D721Med (cell line): ENCODE measurements around the gene PIGN.
A peak's percentile ranks its signal among the peaks of the same experiment; 100 is the strongest.

Source experiments
- DNase-seq: peaks from one replicate; pipeline ENCODE4 v3.0.0; 2011; ENCODE audit warnings: low spot score; ENCODE audit not compliant: insufficient read length
- FAIRE-seq: peaks from 2 replicates; lab custom pipeline; 2011; peaks lifted over from hg19 to GRCh38; lab: Jason Lieb, UNC
- TF ChIP-seq, protein P1 (sequence below): IDR thresholded peaks from 2 replicates; pipeline ENCODE4 v1.5.1; 2012; ENCODE audit warnings: mild to moderate bottlenecking, control low read depth; ENCODE audit not compliant: insufficient read depth; ENCODE audit errors: missing control alignments

PIGN gene

DNA sequence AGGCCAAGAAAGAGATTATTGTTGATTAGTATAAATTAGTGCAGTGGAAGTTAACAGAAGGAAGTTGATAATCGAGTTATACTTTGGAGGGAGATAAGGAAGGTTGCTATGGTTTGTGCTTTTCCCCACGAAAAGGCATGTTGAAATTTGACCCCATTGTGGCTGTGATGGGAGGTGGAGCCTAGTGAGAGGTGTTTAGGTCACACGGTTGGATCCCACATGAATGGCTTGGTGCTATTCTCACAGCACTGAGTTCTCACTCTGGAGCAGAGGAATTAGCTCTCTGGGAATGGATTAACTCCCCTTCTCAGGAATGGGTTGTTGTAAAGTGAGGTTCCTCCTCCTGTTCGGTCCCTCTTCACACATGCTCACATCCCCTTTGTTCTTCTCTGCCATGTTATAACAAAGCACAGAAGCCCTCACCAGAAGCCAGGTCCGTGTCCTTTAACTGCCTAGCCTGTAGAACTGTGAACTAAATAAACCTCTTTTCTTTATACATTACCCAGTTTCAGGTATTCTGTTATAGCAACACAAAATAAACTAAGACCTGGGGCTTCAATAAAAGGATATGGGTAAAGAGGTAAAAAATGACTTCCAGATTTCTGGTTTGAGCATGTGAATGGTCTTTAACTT, 21.9 kb downstream of the PIGN start:
- TF ChIP-seq, protein P1, sequence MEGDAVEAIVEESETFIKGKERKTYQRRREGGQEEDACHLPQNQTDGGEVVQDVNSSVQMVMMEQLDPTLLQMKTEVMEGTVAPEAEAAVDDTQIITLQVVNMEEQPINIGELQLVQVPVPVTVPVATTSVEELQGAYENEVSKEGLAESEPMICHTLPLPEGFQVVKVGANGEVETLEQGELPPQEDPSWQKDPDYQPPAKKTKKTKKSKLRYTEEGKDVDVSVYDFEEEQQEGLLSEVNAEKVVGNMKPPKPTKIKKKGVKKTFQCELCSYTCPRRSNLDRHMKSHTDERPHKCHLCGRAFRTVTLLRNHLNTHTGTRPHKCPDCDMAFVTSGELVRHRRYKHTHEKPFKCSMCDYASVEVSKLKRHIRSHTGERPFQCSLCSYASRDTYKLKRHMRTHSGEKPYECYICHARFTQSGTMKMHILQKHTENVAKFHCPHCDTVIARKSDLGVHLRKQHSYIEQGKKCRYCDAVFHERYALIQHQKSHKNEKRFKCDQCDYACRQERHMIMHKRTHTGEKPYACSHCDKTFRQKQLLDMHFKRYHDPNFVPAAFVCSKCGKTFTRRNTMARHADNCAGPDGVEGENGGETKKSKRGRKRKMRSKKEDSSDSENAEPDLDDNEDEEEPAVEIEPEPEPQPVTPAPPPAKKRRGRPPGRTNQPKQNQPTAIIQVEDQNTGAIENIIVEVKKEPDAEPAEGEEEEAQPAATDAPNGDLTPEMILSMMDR, result no peak
- FAIRE-seq (peak; percentile 93), DNase-seq (no peak)

DNA sequence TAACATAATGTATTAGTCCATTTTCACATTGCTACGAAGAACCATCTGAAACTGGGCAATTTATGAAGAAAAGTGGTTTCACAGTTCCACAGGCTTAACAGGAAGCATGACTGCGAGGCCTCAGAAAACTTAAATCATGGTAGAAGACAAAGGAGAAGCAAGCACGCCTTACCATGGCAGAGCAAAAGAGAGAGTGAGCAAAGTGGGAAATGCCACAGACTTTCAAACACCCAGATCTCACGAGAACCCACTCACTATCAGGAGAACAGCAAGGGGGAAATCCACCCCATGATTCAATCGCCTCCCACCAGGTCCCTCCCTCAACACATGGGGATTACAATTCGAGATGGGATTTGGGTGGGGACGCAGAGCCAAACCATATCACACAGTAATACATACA, 22.5 kb downstream of the PIGN start:
- FAIRE-seq (no peak), DNase-seq (no peak)
- TF ChIP-seq, protein P1, result no peak

DNA sequence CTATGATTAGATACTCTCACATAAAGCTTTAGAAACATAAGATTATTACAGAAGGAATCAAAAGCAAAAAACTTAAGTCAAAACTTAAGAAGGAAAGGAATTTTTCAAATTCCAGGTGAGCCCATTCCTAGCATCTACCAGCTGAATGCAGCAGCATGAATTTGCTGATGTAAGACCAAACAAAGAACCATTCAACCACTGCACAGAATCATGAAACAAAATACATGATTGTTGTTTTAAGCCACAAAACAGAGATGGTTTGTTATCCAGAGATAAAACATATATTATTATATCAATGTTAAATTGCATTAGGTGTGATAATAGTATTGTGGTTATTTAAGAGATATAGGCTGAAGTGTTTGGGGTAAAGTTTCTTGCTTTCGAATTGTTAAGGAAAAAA, 29.0 kb downstream of the PIGN start:
- FAIRE-seq, result no peak
- DNase-seq, result no peak
- TF ChIP-seq, protein P1, result no peak

DNA sequence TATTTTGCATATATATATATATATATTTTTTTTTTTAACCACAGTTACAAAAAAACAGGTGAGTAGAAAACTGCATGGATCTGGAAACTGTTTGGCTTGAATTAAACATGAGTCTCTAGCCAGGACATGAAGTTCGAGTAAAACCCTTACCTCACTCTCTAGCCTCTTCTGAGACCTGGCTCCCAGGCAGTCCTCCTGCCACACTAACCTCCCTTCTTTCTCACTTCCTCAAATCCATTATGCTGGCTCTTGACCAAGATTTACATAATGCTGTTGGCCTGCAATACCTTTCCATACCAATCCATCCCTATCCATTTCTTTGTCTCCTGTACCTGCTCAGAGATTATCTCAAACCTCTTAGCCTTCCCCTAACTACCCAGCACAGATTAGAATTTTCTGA, 34.0 kb downstream of the PIGN start:
- TF ChIP-seq, protein P1, result no peak
- FAIRE-seq (no peak), DNase-seq (no peak)

DNA sequence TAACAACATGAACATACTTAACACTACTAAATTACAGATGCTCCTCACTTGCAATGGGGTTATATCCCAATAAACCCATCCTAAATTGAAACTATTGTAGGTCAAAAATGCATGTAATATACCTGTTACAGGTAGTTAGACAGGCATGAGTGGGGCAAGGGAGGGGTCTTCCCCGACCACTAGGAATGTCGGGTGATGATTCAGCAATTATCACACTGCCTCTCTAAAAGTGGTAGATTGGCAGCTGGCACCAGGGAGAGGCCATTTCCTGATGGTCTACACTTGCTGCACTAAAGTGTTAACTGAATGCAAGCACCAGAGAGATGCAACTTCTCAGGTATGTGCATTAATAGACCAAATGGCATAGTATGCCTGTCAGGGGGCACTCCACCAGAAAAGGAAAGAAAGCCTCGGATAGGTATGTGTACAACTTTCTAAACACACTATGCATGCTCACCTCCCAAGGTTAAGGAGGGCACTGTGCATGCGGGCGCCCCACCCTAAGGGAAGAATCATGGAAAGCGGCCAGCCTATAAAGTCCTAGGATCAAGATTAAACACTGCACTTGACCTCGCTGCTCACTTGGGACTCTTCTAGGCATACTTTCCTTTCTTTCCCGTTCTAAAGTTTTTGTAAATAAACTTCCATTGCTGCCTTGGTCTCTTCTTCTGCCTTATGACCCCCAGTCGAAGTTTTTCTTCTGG, 35.6 kb downstream of the PIGN start:
- TF ChIP-seq, protein P1, result no peak
- FAIRE-seq (peak; percentile 80), DNase-seq (no peak)

DNA sequence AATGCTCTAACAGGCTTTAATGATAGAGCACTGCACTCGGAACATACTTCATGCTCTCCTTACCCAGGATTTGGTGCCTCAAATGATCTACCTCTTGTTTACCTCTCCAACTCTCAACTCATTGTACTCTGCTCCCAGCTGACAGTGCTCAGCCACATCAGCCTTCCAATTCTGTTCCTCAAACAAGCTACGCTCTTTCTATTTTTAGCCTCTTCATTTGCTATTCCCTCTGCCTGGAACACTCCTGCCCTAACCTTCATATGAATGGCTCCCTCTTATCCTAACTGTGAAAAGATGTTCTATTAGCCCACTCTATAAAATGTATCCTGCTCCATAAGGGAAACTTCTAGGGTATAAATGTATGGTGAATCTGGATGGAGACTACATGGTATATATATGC, 42.5 kb downstream of the PIGN start:
- TF ChIP-seq, protein P1, result no peak
- no peak for DNase-seq
- FAIRE-seq, result no peak

DNA sequence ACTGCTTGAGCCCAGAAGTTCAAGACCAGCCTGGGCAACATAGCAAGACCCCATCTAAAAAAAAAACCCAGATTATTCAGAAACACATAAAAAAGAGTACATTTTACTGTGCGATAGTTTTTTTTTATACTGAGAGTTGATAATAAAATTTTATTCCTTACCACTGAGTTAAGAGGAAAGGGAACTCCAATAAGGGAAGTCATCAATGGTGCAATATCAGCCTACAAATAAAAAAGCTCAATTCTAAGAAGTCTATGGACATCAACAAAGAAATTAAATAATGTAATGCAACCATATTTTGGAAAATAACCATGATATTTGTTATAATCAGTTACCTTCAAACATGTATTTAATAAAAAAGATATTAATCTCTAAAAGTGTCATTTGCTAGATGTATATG, 46.6 kb downstream of the PIGN start:
- no peak for DNase-seq
- TF ChIP-seq, protein P1, result no peak
- no peak for FAIRE-seq
